RPMI8226 (cell line): ENCODE data around the gene SERHL2.
A peak's percentile ranks its signal among the peaks of the same experiment; 100 is the strongest.

ENCODE experiments used
- DNase-seq: peaks from one replicate; pipeline ENCODE4 v3.0.0-alpha.2; 2015

Gene SERHL2

DNA sequence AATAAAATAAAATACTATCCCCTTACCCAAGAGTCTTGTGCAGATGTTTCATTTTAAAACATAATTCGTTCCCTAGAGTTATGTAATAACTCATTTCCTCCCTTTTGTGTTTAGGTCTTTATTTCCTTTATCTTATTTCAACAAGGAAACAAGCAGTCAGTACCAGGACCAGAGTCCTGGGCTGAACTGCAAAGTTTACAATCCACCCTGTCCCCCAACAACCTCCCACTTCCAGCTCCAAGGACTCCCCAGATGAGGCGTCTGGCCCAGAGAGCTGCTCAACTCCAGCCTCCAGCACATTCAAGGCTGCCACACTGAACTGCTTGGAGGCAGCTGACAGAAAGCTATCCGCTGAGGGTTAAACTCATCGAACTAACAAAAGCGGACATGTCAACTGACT is 56.4 kb downstream of the SERHL2 start:
- no peak for DNase-seq

DNA sequence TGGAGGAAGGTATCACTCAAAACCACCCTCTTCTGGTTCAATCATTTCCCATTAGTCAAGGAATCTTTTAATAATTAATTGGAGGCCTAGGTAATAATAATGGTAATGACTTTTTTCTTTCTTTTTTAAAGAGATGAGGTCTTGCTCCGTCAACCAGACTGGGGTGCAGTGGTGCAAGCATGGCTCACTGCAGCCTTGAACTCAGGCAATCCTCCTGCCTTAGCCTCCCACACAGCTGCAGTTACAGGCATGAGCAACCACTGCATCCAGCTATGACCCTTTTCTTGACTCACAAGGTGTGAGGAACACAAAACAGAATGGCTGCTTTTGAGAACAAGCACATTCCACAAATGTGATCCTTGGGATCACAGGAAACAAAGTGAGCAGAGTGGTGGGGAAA is 57.3 kb downstream of the SERHL2 start:
- no peak for DNase-seq

DNA sequence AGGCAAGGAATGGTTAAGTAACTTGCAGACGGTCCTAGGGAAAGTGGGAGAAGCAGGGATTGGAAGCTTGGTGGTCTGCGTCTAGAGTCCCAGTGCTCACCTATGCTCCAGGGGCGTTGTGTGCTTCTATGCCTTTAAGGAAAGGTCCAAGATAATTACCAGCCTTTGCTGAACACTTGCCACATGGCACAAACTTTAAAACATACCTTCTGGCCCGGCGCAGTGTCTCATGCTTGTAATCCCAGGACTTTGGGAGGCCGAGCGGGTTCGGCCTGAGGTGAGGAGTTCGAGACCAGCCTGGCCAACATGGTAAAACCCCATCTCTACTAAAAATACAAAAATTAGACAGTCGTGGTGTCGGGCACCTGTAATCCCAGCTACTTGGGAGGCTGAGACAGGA is 58.6 kb downstream of the SERHL2 start:
- DNase-seq = no peak

DNA sequence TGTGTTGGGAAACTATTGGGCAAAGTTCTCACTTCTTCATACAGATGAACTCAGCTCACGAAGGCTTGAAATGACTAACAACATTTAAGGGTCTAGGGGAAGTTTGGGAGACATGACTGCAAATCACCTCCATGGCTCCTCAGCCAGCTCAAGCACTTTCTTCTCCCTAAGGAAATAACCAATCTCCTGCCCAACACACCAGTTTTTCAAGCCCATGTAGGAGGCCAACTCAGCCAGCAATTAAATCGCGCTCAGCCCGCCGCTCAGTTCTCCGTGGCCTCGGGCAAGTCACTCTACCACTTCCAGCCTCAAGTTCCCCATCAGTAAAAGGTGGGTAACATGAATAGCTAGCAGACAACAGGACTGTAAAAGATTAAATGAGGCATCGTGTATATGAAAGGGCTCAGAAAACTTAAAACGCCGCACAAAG is 60.1 kb downstream of the SERHL2 start:
- no peak for DNase-seq

DNA sequence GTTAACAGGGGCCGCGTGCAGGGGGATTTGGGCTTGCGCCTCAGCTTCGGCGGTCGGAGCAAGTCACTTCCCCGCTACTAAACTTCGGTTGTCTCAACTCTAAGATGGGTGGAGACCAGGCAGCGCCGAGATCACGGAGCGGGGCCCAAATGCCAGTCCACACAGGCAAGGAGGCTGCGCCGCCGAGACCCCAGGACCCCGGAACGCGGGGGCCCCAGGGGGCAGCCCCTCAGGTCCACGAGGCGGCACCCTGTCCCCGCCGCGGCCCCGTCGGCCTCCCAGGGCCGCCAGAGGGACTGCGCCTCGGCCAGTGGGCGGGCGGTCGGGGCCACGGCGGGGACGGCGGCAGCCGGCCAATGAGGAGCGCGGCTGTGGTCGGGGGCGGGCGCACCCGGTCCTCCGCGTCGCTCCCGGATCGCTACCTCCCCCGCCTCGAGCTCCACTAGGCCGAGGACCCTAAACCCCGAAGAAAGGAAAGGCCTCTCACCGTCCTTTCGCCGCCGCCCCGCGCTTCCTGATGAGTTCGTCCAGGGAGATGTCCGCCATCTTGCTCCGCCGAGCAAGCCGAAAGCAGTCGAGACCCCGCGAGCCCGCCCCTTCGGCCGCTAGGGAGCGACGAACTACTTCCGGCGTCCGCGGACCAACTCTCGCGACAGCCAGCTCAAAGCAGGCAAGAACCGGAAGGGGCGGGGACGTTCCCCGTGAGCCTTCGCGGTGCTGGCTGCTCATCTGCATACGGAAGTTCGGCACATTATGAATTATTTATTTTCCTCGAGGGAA is 60.7 kb downstream of the SERHL2 start, which contains the start of gene POLDIP3:
Gene POLDIP3 (minus strand): TSS at position 572 of the 780 bp plus-strand sequence. CDS start 26 bp downstream, at position 546.
- DNase-seq = peak; percentile 99

DNA sequence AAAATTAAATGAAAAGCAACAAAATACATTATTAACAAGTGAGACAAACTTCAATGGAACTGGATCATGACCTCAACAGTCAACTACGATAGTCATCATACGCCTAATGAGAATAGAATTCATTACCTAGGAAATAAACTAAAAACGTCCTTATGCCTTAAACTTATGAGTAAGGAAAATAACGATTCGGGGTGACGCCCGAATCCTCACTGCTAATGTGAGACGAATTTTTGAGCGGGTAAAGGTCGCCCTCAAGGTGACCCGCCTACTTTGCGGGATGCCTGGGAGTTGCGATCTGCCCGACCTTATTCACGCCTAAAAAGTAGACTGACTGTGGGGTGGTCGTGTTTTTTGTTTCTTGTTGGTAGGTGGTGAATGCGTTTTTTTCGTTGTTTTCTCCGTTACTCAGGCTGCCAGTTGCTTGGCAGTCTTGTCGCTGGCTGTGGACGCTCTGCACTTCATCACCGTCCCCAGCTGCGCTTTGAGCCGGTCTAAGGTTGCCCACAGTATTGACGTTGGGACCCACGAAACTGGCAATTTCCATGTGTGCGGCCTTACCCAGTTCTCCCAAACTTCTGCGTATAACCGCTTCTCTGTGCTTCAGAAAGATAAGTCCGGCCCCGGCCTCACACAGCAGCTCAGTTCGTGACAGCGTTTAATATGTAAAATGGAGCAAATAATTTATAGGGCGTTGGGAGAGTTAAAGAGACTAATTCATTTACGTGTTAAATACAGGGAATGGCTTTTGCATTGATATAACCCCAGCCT is 61.5 kb downstream of the SERHL2 start:
- peak; percentile 92 for DNase-seq

DNA sequence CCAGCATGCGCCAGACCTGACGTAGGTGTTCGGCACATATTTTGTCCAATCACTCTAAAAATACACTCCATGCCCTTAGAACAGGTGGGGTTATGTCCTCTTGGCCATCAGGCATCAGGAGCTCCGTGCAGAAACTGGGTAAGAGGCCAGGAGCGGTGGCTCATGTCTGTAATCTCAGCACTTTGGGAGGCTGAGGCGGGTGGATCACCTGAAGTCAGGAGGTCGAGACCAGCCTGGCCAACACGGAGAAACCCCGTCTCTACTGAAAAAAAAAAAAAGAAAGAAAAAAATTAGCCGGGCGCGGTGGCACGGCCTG is 62.1 kb downstream of the SERHL2 start:
- DNase-seq = peak; percentile 66

DNA sequence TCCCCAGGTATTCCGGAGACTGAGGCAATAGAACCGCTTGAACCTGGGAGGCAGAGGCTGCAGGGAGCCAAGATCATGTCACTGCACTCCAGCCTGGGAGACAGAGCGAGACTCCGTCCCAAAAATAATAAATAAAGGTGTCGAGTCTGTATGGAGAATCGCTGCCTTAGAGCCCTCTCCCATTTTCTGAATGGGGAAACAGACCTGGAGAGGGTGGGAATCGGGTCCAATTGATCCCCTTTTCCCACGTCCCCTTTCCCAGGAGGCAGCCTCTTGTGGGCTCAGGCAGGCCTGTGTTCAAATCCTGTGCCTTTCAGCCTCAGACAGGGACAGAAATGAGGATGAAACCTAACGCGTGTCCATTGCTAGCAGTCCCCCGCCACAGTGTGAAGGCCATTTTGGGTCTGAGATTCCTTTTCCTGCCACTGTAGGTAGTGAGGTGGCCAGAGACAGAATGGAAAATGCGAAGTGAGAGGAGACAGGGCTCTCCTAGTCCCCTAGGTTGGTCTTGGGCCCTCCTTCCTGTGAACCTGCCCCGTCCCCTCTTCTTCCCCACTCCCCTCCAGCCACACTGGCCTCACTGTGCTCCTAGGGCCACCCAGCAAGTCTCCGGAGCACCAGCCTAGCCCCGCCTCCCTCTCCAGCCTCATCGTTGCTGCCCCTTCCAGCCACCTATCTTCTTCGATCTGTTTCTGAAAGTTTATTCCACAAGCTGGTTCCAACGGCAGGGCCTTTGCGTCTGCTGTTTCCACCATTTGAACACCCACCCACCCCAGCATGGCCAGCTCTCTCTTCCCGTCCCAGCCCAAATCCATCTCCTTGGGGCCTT is 63.6 kb downstream of the SERHL2 start:
- no peak for DNase-seq

DNA sequence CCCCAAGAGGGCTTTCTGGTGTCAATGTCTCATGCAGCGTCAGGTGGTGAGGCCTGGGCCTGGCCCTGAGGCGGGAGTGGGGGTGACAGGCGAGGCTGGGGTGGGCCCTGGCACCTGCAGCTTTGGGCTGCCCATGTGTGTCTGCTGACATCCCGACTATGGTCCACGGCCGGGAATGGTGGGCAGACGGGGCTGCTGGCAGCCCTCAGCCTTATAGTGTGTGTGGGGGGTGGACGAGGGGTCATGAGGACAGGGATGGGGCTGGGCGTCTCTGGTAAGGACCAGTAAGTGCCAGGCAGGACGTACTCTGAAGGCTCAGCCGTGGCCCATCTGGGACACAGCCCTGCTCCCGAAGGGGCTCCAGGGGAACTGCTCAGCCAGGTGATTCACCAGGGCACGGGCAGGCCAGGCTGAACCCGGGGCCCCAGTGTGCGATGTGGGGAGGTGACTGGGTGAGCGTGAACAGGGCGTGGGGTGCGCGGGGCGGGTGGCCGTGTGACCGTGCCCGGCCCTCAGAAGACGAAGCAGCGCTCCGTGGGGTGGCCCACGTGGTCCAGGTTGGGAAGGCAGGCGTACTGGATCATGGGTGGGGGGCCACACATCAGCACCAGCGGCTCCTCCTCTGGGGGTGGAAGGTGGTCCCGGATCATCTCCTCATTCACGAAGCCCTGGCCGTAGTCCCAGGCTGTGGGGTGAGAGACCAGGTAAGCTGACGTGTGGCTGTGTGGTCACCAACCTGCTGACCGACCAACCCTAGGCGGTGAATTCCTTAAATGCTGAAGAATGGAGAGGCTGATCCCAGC is 65.7 kb downstream of the SERHL2 start:
- DNase-seq = no peak

DNA sequence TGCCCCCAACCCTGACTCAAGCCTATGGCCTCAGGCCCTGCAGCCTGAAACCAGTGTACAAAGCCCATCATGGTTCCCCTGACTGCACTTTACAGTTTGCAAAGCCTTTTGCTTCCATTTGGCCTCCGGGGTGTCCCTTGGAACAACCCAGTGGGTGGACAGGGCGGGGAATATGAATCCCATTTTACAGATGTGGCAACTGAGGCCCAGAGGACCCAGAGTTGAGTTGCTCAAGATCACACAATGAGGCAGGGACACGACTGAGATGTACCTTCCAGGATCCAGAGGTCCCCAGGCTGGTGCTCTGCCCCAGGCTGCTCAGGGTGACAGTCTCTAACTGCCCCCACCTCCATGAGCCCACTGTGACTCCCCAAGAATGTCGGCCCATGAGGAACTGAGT is 66.3 kb downstream of the SERHL2 start:
- DNase-seq = no peak

DNA sequence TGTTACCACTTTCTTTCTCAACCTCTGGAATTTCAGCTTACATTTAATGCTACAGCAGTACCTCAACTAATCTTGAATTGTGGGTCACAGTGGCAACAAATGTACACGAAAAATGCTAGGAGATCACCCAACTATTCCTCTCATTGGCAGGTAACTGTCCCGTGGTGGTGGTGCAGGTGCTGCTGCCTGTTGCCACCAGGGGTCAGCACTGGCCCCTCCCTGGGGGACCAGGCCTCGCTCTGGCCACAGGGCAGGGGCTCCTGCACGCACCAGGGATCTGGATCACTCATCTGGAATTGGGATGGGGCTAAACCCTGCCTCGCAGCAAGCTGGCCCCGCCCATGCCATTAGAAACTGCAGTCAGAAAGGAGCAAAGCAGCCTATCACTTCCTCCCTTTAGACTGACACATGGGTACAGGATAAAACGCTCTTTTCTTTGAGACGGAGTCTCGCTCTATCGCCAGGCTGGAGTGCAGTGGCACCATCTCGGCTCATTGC is 67.8 kb downstream of the SERHL2 start:
- DNase-seq = peak; percentile 58

DNA sequence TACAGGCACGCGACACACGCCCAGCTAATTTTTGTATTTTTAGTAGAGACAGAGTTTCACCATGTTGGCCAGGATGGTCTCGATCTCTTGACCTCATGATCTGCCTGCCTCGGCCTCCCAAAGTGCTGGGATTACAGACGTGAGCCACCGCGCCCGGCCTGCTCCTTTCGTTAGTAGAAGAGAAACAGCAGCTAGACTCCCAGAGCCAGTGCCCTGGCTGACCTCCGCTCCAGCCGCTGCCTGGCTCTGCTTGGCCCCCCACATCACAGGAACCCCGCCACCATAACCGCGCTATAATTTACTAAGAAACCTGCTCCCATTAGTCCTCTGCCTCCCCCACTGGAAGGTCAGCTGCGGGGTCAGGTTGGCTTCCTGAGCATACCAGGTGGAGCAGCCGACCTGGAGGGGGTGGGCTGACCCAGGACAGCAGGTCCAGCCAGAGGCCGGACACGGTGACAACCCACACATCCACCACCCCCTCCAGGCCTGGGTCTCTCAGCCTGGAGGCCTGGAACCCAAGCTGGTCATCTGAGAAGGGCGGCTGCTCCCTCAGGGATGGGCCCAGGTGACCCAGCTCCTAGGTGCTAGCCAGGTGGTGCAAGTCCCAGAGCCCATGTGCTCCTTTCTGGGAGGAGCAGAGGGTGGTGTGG is 68.4 kb downstream of the SERHL2 start:
- DNase-seq = no peak

DNA sequence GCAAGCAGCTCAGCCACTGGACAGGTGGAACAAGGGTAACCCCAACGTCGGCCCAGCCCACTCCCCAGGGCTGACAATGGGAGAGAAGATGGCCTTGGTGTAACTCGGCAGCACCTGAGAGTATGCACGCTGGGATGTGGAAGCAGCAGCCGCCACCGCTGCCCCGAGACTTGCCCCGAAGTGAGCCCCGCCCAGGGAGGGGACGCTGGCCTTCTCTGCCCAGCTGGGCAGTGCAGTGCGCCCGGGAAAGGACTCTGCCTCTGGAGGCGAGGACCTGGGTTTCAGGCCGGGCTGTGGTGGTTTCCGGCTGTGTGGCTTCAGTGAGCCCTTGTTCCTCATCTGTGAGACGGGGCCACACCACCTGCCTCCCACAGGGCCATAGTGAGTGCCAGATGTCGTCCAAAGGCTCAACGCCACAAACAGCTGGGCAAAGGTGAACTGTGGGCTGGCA is 69.6 kb downstream of the SERHL2 start:
- DNase-seq = no peak
